HG02970 (cell line): Measurements from ENCODE around the gene ANAPC2.

ENCODE experiments used
- ATAC-seq: cut with Tn5 transposase; IDR thresholded peaks from one replicate; pipeline ENCODE4 v1.9.1; 2021; ENCODE audit warnings: mild to moderate bottlenecking, moderate library complexity, moderate number of reproducible peaks; ENCODE audit not compliant: unreplicated experiment, low FRiP score

Gene ANAPC2

DNA sequence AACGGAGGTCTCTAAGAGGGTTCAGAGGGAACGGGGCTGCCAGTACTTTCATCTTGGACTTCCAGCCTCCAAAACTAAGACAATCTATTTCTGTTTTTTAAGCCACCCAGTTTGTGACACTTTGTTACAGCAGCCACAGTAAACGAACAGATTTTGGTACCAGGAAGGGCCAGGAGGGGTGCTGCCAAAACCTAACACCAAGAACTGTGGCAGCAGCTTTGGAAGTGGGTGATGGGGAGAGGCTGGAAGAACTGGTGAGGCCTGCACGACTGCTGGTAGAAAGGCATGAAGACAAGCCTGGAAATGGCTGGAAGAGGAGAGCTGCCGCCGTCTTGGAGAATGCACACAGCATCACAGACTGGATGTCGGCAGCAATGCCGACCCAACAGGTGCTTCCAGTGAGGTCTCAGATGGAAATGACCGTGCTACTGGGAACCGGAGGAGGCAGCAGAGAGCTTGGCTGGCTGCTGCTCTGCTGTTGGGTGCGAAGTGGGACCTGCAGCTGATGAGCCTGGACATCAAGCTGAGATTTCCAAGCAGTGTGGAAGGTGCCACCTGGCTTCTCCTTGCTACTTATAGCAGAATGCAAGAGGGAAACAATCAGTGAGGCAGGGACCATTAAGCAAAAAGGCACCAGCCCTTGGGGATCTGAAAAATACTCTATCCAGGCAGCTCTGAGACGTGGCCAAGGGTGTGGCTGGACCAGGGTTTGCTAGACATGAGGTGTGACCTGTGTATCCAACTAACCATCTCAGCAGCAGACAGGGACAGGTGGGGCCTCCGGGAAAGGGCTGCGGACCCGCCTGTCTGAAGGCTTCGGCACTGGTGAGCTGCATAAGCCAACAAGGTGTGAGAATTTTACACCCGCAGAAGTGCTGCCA, 11.8 kb downstream of the ANAPC2 start:
- no peak for ATAC-seq

DNA sequence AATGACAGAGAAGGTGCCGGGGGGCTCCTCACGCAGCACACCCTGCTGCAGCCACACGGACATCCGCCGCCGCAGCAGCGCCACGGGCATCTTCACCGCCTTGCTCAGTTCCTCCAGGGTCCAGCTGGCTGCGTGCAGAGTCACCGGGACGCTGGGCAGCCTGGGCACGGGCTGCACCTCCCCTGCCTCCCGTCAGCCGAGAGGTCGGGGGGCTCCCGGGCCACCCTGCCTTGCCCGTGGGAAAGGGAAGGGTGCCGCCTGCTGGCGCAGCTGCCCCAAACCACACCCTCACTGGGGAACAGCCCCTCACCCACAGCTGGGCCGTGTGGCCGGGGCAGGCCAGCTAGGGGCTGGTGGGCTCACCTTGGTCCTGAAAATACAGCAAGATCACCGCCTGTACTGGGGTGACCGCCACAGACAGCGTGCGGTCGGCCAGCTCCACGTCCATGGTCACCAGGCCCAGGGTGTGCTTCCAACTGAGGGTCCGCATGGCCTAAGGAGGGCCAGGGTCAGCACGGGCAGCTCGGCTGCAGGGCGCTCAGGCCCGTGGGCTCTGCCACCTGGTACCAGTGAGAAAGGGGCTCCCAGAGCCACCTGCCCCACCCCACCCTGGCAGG, 12.9 kb downstream of the ANAPC2 start:
- no peak for ATAC-seq

DNA sequence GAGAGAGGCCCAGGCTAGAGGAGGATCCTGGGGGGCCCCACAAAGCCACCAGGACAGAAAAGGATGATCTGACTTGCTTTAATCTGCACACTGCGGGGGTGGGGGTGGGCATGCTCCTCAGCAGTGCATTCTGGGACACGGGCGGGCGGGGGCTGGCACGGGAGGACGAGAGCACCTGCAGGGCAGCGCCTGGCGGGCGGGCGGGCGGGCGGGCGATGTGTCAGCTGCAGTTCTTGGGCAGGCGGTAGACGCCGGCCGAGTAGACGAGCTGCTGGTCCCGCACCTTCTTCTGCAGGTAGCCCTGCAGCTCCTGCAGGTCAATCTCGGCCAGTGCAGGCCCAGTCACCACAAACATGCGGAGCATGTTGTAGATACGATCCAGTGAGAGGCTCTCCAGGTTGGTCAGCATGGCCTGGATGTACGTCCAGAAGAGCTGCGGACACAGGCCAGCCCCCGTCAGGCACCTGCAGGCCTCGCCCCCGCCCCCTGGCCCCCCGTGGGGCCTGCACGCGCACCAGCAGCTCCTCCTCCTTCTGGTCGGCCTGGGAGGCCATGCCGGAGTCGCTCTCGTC, 13.6 kb downstream of the ANAPC2 start:
- no peak for ATAC-seq

DNA sequence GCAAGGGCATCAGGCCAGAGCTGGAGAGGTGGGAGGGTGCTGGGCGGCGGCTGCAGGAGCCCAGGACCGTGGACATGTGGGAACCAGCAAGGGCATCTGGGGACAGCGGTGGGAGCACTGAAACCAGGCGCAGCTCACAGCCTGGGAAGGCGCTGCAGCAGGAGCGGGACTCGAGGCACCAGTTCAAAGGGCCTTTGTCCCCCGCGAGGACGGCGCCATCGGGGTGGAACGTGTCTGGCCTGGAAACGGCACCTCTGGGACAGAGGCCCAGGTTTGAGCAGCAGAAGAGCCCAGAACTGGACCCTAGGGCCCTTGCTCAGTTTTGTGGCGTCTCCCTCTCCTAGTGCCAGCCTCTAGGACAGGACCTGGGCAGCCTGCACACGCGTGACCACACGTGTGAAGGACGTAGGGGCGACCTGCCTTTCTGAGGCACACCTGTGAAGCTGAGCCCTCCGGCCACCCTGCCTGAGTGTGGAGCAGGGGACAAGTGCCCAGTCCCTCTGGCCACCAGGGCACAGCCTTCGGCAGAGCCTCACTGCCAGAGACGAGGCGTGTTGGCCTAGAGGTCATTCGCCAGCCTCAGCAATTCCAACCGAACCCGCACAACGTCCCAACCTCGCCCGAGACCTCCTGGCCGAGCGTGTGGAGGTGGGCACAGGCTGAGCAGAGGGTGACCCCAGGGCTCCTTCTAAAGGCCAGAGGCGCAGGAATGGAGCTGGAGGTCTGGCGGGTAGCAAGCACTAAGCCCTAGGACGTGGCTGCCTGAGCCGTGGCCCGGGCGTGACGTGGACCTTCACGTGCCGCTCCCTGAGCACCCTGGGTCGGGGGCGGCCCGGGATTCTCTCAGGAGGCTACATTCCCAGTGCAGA, 14.3 kb downstream of the ANAPC2 start:
- no peak for ATAC-seq

DNA sequence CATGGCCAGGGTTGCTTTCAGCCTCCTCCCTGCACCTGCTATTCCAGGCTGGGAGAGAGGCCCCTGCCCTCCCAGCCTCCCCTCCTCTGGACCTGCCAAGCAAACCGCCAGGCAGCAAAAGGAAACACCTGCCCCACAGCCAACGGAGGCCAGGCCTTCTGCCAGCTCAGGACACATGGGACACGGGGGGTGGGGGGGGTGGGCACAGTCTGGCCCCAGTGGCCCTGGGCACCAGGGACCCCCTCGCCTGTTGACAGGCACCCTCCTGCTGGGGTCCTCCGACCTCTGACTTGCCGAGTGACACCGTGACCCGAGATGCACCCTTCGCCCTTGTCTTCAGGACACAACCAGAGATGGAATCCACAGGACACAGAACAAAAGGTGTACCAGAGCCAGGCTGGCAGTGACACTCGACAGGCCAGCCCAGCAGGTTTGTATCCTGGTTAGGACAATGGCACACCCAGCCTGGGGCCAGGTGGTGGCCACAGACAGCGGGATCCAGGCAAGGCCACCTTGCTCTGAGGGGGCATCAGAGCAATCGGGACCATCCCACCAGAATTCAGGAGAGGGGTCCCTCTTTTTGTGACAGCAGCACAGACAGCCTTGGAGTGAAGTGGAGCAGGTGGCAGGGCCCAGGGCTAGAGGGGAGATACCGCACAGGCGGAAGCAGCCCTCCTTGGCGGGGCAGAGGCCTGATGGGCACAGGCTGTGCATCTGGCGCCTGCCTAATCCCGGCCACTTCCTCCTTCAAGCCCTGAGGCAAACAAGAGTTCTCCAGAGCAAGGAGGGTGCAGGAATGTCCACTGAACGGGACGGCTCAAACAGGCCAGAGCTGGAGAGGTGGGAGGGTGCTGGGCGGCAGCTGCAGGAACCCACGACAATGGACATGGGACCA, 15.2 kb downstream of the ANAPC2 start:
- ATAC-seq, result no peak

DNA sequence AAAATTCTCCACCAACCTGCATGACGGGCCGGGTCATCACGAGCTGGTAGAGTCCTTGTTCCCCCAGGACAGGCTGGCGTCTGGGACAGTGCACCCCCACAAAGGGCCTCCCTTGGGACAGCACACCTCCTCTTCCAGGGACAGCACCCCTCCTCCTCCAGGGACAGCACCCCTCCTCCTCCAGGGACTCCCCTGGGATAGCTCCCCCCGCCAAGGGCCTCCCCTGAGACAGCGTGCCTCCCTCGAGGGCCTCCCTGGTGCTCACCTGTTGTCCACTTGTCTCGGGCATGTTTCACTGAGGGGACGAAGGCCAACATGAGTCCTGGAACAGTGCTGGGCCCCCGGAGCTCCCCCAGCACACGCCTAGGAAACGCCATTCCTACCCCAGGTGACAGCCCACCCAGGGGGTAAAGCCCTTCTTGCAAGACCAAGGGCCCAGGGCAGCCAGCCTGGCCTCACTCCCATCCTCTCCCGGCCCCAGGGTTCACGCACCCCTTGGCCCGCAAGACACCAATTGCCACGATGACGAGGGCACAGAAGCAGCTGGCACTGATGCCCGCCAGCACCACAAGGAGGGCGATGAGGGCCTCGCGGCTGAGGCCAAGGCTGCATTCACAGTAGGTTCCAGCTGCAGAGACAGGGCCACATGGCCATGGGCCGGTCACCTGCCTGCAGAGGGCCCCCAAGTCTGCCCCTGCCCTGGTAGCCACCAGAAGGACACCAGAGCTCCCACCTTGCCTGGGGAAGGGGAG, 17.0 kb downstream of the ANAPC2 start:
- no peak for ATAC-seq

DNA sequence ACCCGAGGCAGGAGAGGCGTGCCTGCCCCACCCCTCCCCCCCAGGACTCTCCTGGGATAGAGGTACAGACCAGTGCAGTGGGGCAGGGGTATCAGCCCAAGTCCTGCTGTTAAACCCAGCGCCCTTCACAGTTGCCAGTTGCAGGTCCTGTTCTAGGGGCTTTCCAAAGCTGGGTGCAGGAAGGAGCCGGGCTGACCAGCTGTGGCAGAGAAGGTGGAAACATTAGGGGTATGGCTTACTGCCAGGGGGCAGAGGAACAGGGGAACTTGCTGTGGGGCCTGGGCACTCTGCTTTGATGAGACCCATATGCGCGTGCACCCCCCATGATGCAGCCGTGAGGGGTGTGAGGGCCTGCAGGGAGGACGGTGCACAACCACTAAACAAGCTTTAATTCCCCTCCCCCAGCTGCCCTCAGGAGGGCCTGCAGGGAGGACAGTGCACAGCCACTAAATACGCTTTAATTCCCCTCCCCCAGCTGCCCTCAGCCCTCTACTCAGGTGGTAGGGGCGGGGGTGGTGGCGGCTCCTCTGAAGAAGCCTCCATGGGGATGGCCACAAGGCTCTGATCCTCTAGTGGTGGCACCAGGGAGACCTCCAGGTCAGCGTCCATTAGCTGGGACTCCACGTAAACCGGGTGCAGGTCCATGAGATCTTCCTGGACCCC, 17.7 kb downstream of the ANAPC2 start:
- no peak for ATAC-seq

DNA sequence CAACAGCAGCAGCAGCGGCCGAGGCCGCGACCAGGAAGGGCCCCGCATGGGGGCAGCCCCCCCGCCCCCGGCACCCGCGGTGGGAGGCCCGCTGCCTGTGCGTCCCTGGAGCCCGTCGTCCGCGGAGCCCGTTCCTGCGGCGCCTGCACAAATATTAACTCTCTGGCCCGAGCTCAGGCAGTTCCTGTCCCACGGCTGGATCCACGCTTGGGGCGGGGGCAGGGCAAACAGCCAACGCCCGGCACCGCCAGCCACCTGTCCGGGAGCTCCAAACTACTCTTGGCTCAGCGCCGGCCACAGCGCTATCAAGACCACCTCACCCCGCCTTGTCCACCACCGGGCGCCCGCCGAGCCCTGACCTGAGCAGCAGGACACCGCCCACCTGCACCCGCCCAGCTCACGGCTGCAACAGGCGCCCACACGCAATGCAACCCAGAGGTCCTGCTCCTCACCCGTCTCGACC, 18.4 kb downstream of the ANAPC2 start, which contains the start of gene LRRC26:
Gene LRRC26 (minus strand): TSS at position 156 of the 463 bp plus-strand sequence. CDS start 108 bp downstream, at position 48.
- ATAC-seq, result no peak

DNA sequence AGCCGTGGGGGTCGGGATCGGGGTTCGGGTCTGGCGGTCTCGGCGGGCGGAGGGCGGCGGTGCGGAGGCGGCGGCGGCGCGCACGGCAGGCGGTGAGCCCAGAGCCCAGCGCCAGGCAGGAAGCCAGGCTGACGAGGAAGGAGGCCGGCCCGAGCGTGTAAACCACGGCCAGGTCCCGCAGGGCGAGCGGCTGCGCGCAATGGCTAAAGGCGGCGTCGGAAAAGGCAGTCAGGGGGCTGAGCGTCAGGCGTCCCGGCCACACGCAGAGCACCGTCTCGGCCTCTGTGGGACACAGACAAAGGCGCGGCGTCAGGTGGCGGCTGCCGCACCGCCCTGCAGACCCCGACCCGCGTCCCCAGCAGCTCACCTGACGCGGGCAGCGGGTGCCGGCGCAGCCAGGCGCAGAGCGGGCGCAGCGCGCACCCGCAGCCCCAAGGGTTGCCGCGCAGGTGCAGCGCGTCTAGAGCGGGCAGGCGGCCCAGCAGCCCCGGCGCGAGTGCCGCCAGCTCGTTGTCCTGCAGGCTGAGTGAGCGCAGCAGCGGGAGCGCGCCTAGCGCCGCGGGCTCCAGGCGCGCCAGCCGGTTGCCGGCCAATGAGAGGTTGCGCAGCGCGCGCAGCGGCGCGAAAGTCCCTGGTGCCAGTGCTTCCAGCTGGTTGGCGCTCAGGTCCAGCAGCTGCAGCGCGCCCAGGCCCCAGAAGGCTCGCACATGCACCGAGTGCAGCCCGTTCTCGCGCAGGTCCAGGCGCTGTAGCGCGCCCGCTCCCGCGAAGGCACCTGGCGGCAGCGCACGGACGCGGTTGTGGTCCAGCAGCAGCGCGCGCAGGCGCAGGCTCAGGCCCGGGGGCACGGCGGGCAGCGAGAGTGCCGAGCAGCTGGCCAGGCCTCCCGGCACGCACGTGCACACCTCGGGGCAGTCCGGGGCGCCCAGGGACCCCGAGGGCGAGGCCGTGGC, 19.2 kb downstream of the ANAPC2 start:
- ATAC-seq, result no peak

DNA sequence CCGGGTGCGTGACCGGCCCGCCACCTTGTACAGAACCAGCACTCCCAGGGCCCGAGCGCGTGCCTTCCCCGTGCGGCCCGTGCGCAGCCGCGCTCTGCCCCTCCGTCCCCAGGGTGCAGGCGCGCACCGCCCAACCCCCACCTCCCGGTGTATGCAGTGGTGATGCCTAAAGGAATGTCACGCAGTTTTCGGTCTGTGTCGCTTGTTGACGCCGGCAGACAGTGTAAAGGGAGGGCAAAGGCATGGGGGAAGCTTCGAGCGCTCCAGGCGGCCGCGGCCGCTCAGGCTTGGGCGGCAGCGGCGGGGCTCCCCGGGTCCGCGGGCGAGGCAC, 19.8 kb downstream of the ANAPC2 start:
- ATAC-seq, result no peak

DNA sequence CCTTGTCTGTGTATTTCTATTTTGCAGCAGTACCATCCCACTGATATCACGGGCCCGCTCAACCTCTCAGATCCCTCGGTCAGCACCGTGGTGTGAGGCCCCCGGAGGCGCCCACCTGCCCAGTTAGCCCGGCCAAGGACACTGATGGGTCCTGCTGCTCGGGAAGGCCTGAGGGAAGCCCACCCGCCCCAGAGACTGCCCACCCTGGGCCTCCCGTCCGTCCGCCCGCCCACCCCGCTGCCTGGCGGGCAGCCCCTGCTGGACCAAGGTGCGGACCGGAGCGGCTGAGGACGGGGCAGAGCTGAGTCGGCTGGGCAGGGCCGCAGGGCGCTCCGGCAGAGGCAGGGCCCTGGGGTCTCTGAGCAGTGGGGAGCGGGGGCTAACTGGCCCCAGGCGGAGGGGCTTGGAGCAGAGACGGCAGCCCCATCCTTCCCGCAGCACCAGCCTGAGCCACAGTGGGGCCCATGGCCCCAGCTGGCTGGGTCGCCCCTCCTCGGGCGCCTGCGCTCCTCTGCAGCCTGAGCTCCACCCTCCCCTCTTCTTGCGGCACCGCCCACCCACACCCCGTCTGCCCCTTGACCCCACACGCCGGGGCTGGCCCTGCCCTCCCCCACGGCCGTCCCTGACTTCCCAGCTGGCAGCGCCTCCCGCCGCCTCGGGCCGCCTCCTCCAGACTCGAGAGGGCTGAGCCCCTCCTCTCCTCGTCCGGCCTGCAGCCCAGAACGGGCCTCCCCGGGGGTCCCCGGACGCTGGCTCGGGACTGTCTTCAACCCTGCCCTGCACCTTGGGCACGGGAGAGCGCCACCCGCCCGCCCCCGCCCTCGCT, 20.4 kb downstream of the ANAPC2 start:
- no peak for ATAC-seq

DNA sequence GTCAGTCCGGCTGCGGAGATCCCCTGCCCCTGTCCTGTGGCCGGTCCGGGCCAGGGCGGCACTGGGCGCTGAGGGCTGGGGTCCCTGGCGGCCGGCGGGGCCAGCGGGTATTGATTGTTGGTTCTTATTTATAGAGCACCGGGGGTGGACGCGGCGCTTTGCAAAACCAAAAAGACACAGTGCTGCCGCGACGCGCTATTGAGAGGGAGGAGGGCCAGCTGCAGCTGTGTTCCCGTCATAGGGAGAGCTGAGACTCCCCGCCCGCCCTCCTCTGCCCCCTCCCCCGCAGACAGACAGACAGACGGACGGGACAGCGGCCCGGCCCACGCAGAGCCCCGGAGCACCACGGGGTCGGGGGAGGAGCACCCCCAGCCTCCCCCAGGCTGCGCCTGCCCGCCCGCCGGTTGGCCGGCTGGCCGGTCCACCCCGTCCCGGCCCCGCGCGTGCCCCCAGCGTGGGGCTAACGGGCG, 21.0 kb downstream of the ANAPC2 start:
- no peak for ATAC-seq

DNA sequence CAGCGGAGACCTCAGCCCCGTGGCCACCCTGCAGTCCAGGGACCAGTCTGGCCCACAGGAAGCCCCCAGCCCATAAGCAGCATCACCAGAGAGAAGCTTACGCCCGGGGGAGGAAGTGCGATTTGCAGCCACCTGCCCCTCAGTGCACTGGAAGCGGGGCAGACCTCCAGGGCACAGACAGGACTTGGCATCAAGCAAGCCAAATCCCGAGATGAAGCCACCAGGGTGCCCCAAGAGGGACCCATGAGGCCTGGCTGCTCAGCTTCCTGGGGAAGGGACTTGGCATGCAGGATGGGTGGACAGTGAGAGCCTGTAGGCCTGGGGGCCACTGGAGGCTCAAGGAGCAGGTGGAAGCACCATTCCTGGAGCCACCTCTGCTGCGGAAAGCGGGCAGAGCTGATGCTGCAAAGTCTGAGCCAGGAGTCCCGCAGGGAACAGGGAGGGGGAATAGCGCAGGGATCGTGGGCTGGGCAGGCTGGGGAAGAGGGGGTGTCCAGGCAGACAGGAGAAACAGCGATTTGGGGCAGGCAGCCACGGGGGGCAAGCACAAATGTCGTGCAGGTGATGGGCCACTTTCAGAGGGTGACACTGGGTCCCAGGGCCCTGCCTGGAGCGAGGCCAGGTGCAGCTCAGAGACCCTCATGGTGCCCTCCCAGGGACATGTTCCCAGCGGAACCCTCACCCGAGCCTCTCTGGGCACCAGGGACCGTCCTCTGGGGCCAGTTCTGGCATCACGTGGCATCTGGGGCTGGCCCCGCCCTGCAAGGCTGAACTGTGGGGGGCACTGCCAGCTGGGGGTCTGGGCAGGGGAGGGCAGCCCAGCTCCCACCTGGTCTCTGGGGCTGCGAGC, 21.8 kb downstream of the ANAPC2 start:
- no peak for ATAC-seq

DNA sequence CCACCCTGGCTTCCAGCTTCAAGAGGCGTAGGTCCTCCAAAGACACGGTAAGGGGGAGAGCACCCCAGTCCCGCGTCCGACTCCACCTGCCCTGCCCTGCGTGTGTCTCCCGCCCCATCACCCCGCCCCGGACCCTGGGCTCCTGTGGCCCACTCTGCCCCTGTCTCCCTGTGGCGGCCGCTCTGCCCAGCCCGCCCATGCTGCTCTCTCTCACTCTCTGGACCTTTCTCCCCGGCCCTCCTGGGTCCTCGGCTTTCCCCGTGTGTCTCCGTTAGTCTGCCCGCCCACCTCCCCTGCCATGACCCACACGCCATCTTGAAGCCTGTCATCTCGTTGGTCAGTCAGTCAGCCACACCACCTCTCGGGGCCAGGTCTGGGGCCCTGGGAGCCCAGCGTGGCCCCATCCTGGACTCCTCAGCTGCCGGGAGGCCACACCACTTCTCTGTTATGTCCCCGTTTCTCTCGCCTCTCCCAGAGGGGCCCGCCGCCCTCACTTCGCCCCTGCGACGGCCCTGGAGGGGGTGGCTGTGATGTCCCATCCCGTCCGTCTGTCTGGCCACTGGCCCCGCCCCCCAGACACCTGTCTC, 23.0 kb downstream of the ANAPC2 start:
- no peak for ATAC-seq
